NCI-H1417 treated with DMSO at 0.1 percent for 48 hours (cell line): ENCODE measurements around the gene ACSF2.
"Not testable (repeated sequence)": the region's sequence is repeated elsewhere in the genome, so short reads cannot be mapped to it uniquely, and the experiment has no call there.

Source experiments
- DNase-seq: peaks from one replicate; lab custom pipeline; 2025; lab: John Stamatoyannopoulos, UW

The ACSF2 gene

GRCh38 chr17:50464736-50465135 lies 38.7 kb downstream of the ACSF2 start:
- no peak for DNase-seq

- DNase-seq, result no peak
Observed at GRCh38 chr17:50465171-50465570, 39.2 kb downstream of the ACSF2 start.

GRCh38 chr17:50465635-50466034 lies 39.6 kb downstream of the ACSF2 start:
- DNase-seq, result no peak

GRCh38 chr17:50466371-50467113 lies 40.5 kb downstream of the ACSF2 start:
- no peak for DNase-seq

GRCh38 chr17:50467114-50467854 lies 41.3 kb downstream of the ACSF2 start:
- DNase-seq, result no peak

- no peak for DNase-seq
Observed at GRCh38 chr17:50467855-50468303, 41.9 kb downstream of the ACSF2 start.

- no peak for DNase-seq
Observed at GRCh38 chr17:50468304-50469207, 42.5 kb downstream of the ACSF2 start, which contains the start of gene CHAD. Gene CHAD (minus strand): TSS chr17:50468880. CDS start chr17:50468813, 67 bp downstream.

- DNase-seq, result no peak
Observed at GRCh38 chr17:50469208-50469605, 43.2 kb downstream of the ACSF2 start.

GRCh38 chr17:50469671-50470305 lies 43.8 kb downstream of the ACSF2 start:
- DNase-seq, result no peak

GRCh38 chr17:50470426-50470825 lies 44.4 kb downstream of the ACSF2 start:
- no peak for DNase-seq

- no peak for DNase-seq
Observed at GRCh38 chr17:50471009-50471905, 45.2 kb downstream of the ACSF2 start.

- no peak for DNase-seq
Observed at GRCh38 chr17:50472286-50472685, 46.3 kb downstream of the ACSF2 start.

- DNase-seq, result not testable (repeated sequence)
Observed at GRCh38 chr17:50472761-50473161, 46.7 kb downstream of the ACSF2 start.

GRCh38 chr17:50473901-50474300 lies 47.9 kb downstream of the ACSF2 start:
- no peak for DNase-seq

- no peak for DNase-seq
Observed at GRCh38 chr17:50474523-50474922, 48.5 kb downstream of the ACSF2 start.

- DNase-seq, result no peak
Observed at GRCh38 chr17:50475362-50475761, 49.3 kb downstream of the ACSF2 start.

GRCh38 chr17:50475775-50476544 lies 49.9 kb downstream of the ACSF2 start:
- DNase-seq, result not testable (repeated sequence)

GRCh38 chr17:50476545-50477315 lies 50.7 kb downstream of the ACSF2 start:
- DNase-seq, result no peak

- no peak for DNase-seq
Observed at GRCh38 chr17:50477976-50478375, 52.0 kb downstream of the ACSF2 start.
